HG03571 (cell line): Measurements from ENCODE around the gene SPECC1L.

Experiments used
- ATAC-seq: cut with Tn5 transposase; IDR thresholded peaks from one replicate; pipeline ENCODE4 v1.9.1; 2021; ENCODE audit not compliant: unreplicated experiment

SPECC1L gene

GRCh38 chr22:24437091-24437490, 166.5 kb downstream of the SPECC1L start:
- ATAC-seq, result no peak

GRCh38 chr22:24437741-24438328, 167.2 kb downstream of the SPECC1L start:
- no peak for ATAC-seq

DNA sequence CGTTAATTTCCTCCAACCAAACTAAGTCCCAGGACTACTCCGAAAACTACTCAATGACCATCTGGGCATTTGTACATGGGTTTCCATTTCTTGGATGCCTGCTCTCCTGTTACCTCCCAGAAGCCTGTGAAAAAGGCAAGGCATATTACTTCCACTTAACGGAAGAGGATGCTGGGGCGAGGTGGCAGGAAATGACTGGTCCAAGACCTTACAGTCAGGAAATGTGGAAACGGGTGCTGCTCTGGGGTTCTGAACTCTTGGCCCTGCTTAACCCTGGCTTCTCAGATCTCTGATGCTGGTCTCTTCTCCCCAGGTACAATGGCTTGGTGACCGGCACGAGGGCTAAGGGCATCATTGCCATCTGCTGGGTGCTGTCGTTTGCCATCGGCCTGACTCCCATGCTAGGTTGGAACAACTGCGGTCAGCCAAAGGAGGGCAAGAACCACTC, 169.7 kb downstream of the SPECC1L start:
- no peak for ATAC-seq

DNA sequence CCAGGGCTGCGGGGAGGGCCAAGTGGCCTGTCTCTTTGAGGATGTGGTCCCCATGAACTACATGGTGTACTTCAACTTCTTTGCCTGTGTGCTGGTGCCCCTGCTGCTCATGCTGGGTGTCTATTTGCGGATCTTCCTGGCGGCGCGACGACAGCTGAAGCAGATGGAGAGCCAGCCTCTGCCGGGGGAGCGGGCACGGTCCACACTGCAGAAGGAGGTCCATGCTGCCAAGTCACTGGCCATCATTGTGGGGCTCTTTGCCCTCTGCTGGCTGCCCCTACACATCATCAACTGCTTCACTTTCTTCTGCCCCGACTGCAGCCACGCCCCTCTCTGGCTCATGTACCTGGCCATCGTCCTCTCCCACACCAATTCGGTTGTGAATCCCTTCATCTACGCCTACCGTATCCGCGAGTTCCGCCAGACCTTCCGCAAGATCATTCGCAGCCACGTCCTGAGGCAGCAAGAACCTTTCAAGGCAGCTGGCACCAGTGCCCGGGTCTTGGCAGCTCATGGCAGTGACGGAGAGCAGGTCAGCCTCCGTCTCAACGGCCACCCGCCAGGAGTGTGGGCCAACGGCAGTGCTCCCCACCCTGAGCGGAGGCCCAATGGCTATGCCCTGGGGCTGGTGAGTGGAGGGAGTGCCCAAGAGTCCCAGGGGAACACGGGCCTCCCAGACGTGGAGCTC, 170.2 kb downstream of the SPECC1L start:
- ATAC-seq, result no peak

- no peak for ATAC-seq
Measured at GRCh38 chr22:24441406-24442351, 171.0 kb downstream of the SPECC1L start.

- no peak for ATAC-seq
Measured at GRCh38 chr22:24442352-24442744, 171.7 kb downstream of the SPECC1L start.

DNA sequence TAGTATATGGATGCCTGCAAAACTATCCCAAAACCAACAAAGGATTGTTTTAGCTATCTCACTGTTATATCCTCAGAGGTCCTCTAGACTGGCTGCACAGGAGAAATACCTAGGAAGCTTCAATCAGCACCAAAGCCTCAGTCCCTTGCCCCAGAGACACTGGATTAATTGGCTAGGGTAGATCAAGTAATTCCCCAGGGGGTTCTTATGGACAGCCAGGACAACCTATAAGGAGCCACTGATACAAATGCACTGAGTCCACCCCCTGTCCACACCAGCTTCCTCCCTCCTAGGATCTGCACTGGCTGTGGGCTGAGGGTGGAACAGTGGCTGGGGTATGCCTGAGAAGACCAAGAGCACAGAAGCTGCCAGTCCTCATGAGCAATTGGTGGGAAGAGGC, 173.0 kb downstream of the SPECC1L start:
- ATAC-seq, result no peak

DNA sequence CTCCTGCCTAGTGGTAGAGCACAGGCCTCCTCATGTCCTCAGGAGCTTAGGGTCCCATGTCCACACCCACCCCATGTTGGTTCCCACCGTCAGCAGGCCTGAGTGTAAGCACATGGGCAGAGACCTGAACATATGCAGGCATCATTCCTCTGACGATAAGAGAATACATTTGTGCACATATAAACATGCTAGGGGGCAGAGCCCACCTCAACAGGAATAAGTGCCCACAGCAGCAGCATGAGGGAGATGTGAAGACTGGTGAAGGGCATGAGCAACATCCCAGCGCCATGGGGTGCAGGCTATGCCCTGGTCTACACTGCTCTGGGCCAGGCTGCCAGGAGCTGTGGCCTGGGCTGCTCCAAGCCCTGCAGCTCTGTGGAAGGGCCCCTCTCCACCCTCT, 173.6 kb downstream of the SPECC1L start:
- ATAC-seq, result no peak

DNA sequence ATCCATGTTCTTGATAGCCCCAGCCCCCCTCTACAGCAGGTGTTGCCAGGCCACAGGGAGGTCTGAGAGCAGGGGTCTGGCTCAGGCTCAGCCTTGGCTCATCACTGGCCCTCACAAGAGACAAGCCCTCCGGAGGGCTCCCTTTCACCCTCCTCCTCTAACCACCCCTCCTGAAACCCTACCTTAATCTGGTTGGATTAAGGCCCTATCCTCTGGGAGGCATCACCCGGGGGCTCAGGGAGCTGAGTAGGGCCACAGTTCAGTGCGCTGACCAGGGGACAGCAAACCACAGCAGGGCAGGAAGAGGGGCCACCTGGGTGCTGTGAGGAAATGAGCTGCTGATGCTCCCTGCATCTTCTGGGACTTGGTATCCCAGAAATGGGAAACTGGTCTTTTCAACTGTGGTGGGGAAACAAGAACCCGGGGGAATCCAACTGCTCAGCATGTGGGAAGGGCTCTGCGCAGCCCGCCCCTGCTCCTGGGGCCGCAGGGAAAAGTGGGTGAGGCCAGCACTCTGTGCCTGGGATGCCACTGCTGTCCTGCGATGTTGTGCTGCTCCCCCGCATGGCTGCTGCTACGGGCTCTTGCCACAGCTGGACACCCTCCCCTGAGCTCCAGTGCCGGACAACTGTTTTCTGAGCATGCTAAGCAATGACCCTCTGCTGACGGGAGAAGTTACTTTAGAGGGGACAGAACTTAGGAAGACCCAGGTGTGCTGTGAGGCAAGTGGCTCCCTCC, 174.3 kb downstream of the SPECC1L start:
- ATAC-seq, result no peak

- ATAC-seq, result no peak
Measured at GRCh38 chr22:24445481-24446259, 175.0 kb downstream of the SPECC1L start.

- no peak for ATAC-seq
Measured at GRCh38 chr22:24446260-24446611, 175.6 kb downstream of the SPECC1L start.

- ATAC-seq, result no peak
Measured at GRCh38 chr22:24450610-24451009, 180.0 kb downstream of the SPECC1L start.

GRCh38 chr22:24451162-24451561, 180.5 kb downstream of the SPECC1L start:
- ATAC-seq, result no peak

GRCh38 chr22:24453853-24454252, 183.2 kb downstream of the SPECC1L start:
- no peak for ATAC-seq

- no peak for ATAC-seq
Measured at GRCh38 chr22:24455039-24455438, 184.4 kb downstream of the SPECC1L start.

- ATAC-seq, result no peak
Measured at GRCh38 chr22:24455751-24456426, 185.3 kb downstream of the SPECC1L start.

- no peak for ATAC-seq
Measured at GRCh38 chr22:24457894-24458420, 187.3 kb downstream of the SPECC1L start.

DNA sequence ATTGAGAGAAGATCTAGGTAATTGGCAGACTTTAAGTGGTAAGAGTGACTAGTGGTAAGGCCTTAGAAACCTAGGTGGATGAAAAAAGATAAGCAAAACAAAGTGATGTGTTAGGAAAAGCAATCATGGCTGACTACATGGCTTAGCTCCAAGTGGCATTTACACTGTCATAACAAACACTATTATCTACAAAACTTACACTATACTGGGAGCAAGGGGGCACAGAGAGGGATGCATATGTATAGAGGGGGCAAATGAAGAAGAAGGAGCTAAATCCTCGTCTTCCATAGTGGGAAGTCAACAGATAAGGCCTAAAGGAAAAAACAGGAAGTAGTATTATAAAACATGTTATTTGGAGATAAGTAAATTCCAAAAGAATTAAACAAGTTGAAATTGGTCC, 189.3 kb downstream of the SPECC1L start:
- no peak for ATAC-seq

- no peak for ATAC-seq
Measured at GRCh38 chr22:24460418-24461089, 189.9 kb downstream of the SPECC1L start.
